GM19193 (cell line): Measurements from ENCODE around the gene BACH2.

ENCODE experiments used
- POLR2A ChIP-seq: IDR thresholded peaks from 4 replicates; pipeline ENCODE4 v1.6.1; 2011; ENCODE audit not compliant: insufficient read depth, insufficient read length; ENCODE audit errors: extremely low read depth

The BACH2 gene

GRCh38 chr6:90110971-90111370 is 185.7 kb downstream of the BACH2 start:
- TF ChIP-seq POLR2A = no peak

- no peak for TF ChIP-seq POLR2A
These were observed 187.5 kb downstream of the BACH2 start for GRCh38 chr6:90109141-90109540.

GRCh38 chr6:90107771-90108282 is 188.8 kb downstream of the BACH2 start:
- no peak for TF ChIP-seq POLR2A

- TF ChIP-seq POLR2A = no peak
These were observed 189.3 kb downstream of the BACH2 start for GRCh38 chr6:90107371-90107770.

GRCh38 chr6:90106449-90106848 is 190.2 kb downstream of the BACH2 start:
- no peak for TF ChIP-seq POLR2A

GRCh38 chr6:90105506-90106170 is 191.0 kb downstream of the BACH2 start:
- no peak for TF ChIP-seq POLR2A

- no peak for TF ChIP-seq POLR2A
These were observed 193.4 kb downstream of the BACH2 start for GRCh38 chr6:90103056-90103800.

- no peak for TF ChIP-seq POLR2A
These were observed 195.2 kb downstream of the BACH2 start for GRCh38 chr6:90101403-90101802.

GRCh38 chr6:90100059-90100665 is 196.5 kb downstream of the BACH2 start:
- TF ChIP-seq POLR2A = no peak

GRCh38 chr6:90098627-90099026 is 198.0 kb downstream of the BACH2 start:
- TF ChIP-seq POLR2A = no peak

GRCh38 chr6:90098001-90098531 is 198.6 kb downstream of the BACH2 start:
- TF ChIP-seq POLR2A = no peak

GRCh38 chr6:90097356-90097755 is 199.3 kb downstream of the BACH2 start:
- TF ChIP-seq POLR2A = no peak

- no peak for TF ChIP-seq POLR2A
These were observed 199.8 kb downstream of the BACH2 start for GRCh38 chr6:90096818-90097217.

- TF ChIP-seq POLR2A = no peak
These were observed 200.9 kb downstream of the BACH2 start for GRCh38 chr6:90095788-90096187.

GRCh38 chr6:90095145-90095544 is 201.5 kb downstream of the BACH2 start:
- TF ChIP-seq POLR2A = no peak
